GM13976 (cell line): Measurements from ENCODE around the gene DDX52.

Experiments
- DNase-seq: peaks from one replicate; pipeline ENCODE4 v3.0.0; 2012; ENCODE audit warnings: low spot score
- CTCF ChIP-seq: IDR thresholded peaks from 2 replicates; pipeline ENCODE4 v1.5.1; 2012; ENCODE audit warnings: borderline replicate concordance, mild to moderate bottlenecking; ENCODE audit not compliant: insufficient read depth; ENCODE audit errors: extremely low read depth, missing control alignments, control extremely low read depth
- in situ Hi-C: fragments of 300-500 bp; cut with MboI; formaldehyde crosslinking; loops from one replicate; pipeline ENCODE4 v1.12.0; 2022; ENCODE audit warnings: low sequenced_read_pairs, mixed read lengths, inconsistent platforms; ENCODE audit not compliant: unreplicated experiment

Gene DDX52

GRCh38 chr17:37671028-37671823, 28.0 kb upstream of the DDX52 start:
- in situ Hi-C loops: no loop called here
- DNase-seq: no peak

GRCh38 chr17:37667039-37667438, 23.8 kb upstream of the DDX52 start:
- no peak for TF ChIP-seq CTCF
- no peak for DNase-seq

More at GRCh38 chr17:37671028-37671823, 28.0 kb upstream of the DDX52 start:
- no peak for TF ChIP-seq CTCF

GRCh38 chr17:37664214-37664613, 21.0 kb upstream of the DDX52 start:
- TF ChIP-seq CTCF: no peak
- no peak for DNase-seq
- in situ Hi-C loops: no loop called here

More at GRCh38 chr17:37667039-37667438, 23.8 kb upstream of the DDX52 start:
- in situ Hi-C loops: no loop called here

- no peak for DNase-seq
- no peak for TF ChIP-seq CTCF
- in situ Hi-C loops: no loop called here
Measured at GRCh38 chr17:37662353-37662752, 19.1 kb upstream of the DDX52 start.

- in situ Hi-C loops: no loop called here
- DNase-seq: no peak
- no peak for TF ChIP-seq CTCF
Measured at GRCh38 chr17:37661400-37662014, 18.3 kb upstream of the DDX52 start.

GRCh38 chr17:37659925-37660324, 16.7 kb upstream of the DDX52 start:
- TF ChIP-seq CTCF: no peak
- in situ Hi-C loops: no loop called here
- DNase-seq: no peak
